Uterine smooth muscle cell (primary cell): ENCODE data around the gene SYTL2. TPM values are rescaled to one million over a fixed set of nuclear protein-coding genes. Genes with fewer than 3 reads are reported as not detected.

Source experiments
- total RNA-seq: library from RNA; depleted of rRNA; stranded (reverse); fragments of >200 nt; gene quantifications from 2 replicates; pipeline ENCODE4 v1.2.3, GENCODE V29; 2014

Gene SYTL2, protein sequence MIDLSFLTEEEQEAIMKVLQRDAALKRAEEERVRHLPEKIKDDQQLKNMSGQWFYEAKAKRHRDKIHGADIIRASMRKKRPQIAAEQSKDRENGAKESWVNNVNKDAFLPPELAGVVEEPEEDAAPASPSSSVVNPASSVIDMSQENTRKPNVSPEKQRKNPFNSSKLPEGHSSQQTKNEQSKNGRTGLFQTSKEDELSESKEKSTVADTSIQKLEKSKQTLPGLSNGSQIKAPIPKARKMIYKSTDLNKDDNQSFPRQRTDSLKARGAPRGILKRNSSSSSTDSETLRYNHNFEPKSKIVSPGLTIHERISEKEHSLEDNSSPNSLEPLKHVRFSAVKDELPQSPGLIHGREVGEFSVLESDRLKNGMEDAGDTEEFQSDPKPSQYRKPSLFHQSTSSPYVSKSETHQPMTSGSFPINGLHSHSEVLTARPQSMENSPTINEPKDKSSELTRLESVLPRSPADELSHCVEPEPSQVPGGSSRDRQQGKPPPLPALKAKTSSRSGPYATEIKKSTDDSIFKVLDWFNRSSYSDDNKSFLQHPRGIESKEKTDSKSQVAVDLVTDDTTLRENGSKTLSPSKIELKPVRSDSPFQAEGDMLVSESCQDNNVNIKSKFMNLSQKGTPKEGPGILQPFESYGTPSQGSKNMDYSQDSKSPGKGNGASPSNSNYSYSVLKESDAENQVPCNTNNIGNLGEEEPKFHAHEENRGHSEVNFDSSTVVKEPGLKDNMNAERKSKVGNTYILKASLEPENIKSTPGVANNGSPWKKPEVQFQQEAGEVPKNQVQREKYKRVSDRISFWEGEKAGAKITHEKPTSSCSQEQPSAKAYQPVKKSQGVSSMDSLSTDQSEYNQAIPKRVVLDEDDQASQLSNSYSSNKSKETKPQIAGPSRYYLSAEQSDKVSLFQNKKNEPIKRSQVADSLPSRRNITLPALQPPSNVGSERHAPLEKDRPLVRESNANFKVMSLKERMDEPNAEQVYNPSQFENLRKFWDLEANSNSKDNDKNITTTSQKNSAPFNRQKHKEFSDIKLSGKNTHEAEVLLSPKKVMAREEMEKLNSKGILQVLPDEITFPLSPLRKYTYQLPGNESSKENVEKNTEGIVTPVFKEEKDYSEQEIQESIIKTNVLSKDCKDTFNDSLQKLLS (N-terminal part only)
- total RNA-seq: 7.9 and 11.5 TPM in 2 replicates

DNA sequence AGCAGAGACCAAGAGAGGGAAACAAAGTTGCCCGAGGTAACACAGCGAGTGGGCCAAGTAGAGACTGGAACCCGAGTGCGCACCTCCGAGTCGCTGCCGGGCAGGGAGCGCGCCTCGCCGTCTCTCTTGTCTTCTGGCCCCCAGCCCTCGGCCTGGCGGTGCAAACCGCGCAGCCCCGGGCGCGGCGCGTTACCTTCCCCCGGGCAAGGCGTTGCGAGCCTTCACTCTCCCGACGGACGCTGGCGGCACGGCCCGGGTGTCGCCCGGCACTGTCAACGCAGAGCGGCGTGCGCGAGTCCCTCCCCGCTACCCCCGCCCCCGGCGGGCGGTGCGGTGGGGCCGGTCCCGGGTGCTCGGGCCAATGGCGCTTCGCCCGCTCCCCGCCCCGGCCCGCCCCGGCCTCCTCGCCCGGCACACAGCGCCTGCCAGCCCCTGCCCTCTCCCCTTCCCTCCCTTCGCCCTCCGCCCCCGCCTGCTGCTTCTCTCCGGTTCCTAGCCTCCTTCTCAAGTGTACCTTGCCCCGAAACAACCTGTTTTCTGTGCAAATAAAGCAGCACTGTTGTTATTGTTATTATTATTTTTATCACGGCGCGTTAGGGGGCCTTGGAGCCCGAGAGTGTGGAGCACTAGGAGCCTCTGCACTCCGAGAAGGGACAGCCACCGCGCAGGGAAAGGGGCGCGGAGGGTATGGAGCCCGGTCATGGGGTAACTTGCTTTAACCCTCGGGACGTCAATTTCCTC is at the start of gene SYTL2:
TSS of gene SYTL2 (minus strand) at position 271 of the 741 bp plus-strand sequence. CDS start 53,416 bp downstream, outside the sequence.

DNA sequence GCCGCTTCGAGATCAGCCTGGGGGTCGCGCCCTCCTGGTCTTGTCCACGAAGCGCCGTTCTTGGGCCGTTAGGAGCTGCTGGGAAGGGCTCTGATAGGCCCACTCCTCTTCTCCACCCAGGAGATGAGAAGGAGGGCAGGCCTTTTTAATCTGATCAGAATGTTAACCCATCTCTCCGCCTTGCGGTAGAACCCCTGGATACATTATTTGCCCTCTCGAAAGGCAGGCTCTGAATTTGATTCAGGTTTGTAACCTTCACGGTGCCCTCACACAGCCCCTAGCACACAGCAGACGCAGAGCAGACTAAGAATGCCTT is 44.4 kb upstream of the SYTL2 start, which contains the start of gene CCDC83:
TSS of gene CCDC83 (plus strand) at position 43 of the 316 bp plus-strand sequence. CDS start 9,741 bp downstream, outside the sequence.

DNA sequence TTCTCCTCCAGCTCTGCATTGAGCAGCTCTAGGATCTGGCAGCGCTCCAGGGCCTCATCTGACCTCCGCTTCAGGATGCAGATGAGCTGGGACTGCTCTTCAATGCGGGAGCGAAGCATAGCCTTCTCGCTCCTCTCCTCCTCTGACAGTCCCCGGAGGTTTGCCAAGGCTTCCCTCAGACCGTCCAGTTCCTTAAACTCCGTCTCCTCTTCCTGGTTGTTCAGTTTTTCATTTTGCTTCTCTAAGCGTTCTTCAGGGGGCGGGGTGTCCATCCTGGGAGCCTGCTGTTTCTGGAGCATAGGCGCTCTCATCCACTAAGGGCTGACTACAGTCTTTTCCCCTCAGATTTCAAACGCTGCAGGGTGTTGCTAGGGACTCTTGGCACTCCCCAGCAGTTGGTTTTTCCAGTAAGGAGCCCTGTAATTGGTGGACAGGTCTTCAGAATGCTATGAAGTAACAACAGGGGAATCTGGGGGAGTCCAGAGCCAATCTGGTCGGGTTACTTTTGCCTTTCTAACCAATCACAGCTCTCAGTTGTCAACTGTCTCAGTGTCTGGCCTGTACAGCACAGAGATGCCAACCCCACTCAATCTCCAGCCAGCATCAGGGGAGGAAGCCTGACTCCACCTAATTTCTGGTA is 125.0 kb downstream of the SYTL2 start, which contains the start of gene CCDC89:
TSS of gene CCDC89 (minus strand) at position 376 of the 640 bp plus-strand sequence. CDS start at position 311, 65 bp downstream.

DNA sequence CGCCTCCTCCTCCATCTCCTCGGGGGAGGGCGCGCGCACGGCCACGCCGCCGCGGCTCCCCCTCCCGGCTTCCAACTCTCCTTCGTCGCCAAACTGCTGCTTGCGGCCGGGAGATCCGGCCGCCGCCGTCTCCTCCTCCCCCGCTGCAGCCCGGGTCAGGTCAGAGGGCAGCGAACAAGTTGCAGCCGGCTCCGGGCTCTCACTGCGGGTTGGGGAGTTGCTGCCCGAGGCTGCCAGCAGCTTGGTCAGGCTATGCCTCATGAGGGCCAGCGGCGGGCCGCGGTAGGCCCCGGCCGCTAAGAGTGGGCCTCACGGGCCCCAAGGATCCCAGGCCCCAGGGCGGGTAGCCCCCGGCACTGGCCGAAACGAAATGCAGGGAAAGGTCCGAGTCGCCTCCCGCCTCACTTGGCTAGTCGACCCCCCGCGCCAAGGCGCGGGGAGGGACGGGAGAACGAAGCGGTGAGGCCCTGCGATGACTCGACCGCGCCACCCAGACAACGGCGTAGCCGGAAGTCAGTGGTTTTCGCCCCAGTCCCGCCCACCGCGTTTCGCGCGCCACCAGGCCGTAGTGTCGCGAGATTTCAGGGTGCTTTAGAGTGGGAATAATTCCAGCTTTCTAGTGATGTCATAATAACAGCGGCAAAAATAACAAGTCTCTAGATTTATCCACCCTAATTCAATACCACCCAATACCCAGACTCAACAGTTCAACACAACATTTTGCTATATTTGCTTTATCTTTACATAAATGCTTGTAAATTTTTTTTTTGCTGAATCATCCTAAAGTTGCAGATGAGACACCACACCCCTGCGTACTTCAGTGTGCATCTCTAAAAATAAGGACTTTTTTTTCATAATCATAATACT is 146.1 kb downstream of the SYTL2 start, which contains the start of gene CREBZF:
TSS of gene CREBZF (minus strand) at position 515 of the 867 bp plus-strand sequence. CDS start at position 261, 254 bp downstream.

DNA sequence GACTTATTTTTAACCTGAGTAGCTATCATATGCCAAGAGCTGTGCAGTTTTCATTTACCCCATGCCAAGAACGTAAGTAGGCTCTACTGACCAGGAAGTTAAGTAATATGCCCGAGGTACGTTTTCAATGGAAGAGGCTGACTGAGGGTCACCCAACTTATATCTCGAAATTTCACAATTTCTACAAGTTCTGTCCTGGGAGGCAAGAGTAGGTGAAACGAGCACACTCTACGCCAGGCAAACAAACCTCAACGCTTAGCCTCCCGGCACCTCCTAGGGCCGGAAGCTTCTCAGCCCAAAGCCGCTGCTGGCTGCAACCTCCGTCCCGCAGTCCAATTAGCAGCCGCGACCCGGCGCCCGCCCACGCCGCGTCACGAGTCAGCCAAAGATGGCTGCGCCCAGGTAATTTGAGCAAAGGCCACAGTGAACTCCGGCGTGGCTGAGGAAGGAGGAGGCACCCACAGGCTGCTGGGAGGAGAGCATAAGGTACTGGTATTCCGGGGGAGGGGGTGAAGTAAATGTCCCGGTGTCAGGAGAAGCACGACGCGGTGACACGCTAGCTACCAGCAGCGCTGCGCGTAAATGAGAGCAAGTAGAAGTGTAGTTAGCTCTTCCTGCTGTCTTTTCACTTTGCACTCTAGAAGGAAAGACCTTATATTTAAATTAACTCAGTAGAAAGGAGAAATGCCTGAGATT is 163.2 kb downstream of the SYTL2 start, which contains the start of gene TMEM126A:
TSS of gene TMEM126A (plus strand) at position 364 of the 696 bp plus-strand sequence. CDS start 2,289 bp downstream, outside the sequence.

Other genes with a start within 250 kb of the SYTL2 start
- 0.75 and 1.1 TPM in 2 replicates for gene DLG2, start 183.8 kb downstream of the SYTL2 start, total RNA-seq
- gene TMEM126B, start 182.5 kb downstream of the SYTL2 start, total RNA-seq: 76.9 and 79.9 TPM in 2 replicates
- gene TMEM126A, start 163.2 kb downstream of the SYTL2 start, total RNA-seq: 43.7 and 68.8 TPM in 2 replicates
- 53.8 and 55.0 TPM in 2 replicates for gene CREBZF, start 146.0 kb downstream of the SYTL2 start, total RNA-seq
- gene CCDC89, start 124.9 kb downstream of the SYTL2 start, total RNA-seq: 4.0 and 7.9 TPM in 2 replicates
- not detected in 2 replicates for gene CCDC83, start 44.2 kb upstream of the SYTL2 start, total RNA-seq